GM18502 (cell line): Measurements from ENCODE around the gene SHROOM1.

ENCODE experiments used
- ATAC-seq: cut with Tn5 transposase; IDR thresholded peaks from one replicate; pipeline ENCODE4 v1.9.1; 2021; ENCODE audit warnings: mild to moderate bottlenecking; ENCODE audit not compliant: unreplicated experiment, poor library complexity

SHROOM1 gene

GRCh38 chr5:132782101-132782500 is 48.3 kb downstream of the SHROOM1 start:
- ATAC-seq: no peak

- no peak for ATAC-seq
Observed at GRCh38 chr5:132781029-132781428, 49.4 kb downstream of the SHROOM1 start.

DNA sequence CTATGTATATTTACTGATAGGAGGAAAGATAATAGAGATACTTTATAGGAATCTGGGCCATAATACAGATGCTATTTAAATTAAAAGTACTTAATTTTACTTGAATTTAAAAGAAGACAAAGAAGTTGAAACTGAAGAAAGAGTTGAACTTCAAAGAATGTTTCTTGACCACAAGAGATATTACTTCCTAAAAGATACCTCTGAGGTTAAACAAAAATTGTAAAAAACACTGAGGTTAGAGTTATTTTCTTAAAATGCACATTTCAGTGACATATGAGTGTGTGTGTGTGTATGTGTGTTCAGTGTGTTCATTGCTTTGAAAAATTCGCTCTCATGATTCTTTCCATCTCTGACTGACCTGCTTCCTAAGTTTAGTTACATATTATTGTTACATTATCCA is 49.9 kb downstream of the SHROOM1 start:
- no peak for ATAC-seq

- ATAC-seq: no peak
Observed at GRCh38 chr5:132779961-132780360, 50.5 kb downstream of the SHROOM1 start.

DNA sequence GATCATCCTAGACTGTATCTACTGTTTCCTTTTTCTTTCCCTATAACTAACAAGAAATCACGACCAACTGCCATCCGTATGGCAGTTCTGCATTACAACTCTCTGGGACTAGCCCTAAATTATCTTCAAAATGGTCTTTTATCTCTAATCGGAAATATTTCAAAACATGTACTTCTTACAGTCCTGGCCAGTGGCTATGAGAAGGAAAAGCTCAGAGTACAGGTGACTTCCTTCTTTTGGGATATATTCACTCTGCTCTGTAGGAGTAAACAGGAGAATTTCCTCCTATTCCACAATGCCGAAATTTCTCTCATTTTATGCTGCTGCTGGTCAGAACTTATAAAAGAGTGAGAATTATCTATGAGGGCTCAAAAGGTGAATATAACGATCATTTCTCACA is 51.6 kb downstream of the SHROOM1 start:
- no peak for ATAC-seq

- no peak for ATAC-seq
Observed at GRCh38 chr5:132778129-132778528, 52.3 kb downstream of the SHROOM1 start.

DNA sequence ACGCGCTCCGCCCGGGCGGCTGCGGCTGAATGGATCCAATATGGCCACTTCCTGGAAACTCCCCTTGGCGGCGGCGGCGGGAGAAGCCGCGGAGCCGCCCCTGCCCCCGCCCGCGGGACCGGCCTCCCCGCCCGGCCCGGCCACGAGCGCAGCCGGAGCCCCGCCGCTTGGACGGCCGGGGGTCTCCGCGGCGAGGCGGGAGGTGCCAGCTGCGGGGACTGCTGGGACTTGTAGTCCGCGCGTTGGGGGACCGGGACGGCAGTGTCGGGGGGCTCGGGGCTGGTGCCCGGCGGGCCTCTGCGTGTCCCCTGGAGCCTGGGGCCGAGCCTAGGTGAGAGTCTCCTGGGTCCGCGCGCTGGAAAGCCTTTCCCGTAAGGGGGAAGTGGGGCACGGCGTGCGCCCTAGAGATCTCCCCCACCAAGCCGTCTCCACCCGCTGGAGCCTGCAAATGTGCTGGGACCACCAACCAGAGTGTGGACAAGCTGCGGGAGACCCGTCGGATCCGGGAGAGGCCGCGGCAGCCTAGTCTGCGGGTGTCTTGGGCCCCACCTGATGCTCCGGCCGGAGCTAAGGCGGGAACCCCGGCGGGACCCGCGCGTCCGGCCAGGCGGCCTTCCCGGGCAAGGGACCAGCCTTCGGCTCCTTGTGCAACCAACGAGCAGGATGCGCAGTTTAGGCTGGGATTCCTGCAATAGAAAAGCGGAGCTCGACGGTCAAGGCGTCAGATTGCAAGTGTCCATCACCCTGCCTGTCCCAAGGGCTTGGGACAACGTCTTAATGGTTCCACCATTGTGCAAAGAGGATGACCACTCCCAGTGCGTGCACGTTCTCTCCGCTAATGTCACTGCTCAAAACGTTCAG is 53.0 kb downstream of the SHROOM1 start, which contains the start of gene SEPTIN8:
SEPTIN8 (minus strand) TSS at position 31 of the 861 bp plus-strand sequence. CDS start 102 bp downstream, outside the sequence.
- ATAC-seq: peak; percentile 61

DNA sequence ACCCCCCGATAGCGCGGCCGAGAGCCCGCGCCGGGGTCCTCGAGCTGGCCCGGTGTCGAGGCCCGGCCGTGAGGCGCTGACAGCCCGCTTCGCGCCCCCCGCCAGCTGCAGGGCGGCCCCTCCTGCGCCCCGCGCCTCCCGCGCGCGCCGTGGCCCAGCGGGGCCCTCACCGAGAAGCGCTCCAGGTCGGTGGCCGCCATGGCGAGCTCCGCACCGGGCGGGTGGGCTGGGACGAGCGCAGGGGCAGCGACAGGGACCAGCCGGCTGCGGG is 53.6 kb downstream of the SHROOM1 start:
- no peak for ATAC-seq

- peak; percentile 26 for ATAC-seq
Observed at GRCh38 chr5:132776131-132776937, 54.1 kb downstream of the SHROOM1 start.

DNA sequence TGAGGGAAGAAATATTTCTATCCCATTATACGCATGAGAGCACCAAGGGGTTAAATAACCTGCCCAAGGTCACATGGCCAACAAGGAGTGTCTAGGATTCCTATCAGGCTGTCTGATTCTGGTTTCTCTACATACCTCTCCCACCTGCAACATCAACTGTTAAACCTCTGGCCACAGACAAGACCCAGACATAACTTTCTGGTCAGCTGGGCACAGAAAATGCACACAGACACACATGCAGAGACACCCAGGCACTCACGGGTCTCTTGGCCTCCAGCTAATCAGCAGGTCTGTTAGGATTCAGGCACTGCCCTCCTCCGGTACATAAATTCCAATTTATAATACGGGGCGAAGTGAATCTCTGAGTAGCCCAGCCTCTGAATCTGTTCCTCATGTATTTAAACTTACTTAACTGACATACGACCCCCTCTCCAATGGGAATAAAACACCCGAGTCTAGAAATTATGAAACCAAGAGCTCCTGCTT is 54.9 kb downstream of the SHROOM1 start:
- no peak for ATAC-seq

DNA sequence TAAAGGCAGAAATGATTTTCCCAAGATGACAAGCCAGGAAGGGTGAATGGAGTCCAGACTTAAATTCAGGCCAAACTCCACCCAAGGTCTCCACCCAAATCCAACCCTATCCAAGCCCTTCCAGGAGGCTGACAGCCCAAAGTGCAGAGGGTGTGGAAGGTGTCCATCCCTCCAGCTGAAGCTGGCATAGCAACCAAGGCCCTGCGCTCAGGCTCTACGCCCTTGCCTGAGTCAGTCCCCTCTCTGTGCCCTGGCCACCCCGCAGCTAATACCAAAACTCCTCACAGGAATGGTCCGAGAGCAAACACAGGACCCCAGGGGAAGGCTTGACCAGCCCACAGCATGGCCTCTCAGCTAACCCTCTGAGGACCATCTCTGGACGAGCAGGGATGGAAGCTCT is 55.6 kb downstream of the SHROOM1 start:
- ATAC-seq: no peak

DNA sequence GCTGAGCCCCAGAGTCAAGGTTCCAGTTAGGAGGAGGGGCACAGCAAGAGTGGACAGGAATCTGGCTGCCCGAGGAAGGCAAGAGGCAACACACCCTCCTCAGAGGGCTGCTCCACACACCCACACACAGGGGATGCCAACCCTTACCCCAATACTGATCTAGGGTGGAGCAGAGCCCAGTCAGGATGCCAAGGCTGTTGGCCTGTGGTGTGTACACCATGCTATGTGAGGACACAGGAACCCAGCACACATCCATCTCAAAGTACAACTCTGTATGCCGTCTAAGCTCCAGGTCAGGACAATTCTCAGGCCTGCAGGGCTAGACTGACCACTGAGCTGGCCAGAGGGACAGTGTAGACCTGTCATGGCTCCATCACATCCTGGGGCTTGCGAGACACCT is 56.0 kb downstream of the SHROOM1 start:
- ATAC-seq: no peak

- ATAC-seq: no peak
Observed at GRCh38 chr5:132773601-132774355, 56.7 kb downstream of the SHROOM1 start.

DNA sequence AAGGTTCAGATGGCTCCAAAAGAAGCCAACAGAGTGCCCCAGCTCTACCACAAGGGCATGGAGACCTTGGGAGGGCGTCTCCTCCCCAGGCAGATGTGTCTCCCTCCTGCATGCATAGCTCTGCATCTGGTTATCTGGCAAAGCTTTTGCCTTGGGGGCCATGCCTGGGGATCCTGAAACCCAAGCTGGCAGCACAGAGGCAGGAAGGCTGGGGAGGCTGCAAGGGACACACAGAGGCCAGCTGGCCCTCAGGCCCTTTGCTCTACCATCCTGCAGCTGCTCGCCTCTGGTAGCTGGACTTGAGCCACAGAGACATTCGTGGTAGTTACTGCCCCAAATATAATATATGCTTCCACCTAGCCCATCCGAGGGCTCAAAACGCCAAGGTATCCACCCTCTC is 57.3 kb downstream of the SHROOM1 start:
- ATAC-seq: no peak

DNA sequence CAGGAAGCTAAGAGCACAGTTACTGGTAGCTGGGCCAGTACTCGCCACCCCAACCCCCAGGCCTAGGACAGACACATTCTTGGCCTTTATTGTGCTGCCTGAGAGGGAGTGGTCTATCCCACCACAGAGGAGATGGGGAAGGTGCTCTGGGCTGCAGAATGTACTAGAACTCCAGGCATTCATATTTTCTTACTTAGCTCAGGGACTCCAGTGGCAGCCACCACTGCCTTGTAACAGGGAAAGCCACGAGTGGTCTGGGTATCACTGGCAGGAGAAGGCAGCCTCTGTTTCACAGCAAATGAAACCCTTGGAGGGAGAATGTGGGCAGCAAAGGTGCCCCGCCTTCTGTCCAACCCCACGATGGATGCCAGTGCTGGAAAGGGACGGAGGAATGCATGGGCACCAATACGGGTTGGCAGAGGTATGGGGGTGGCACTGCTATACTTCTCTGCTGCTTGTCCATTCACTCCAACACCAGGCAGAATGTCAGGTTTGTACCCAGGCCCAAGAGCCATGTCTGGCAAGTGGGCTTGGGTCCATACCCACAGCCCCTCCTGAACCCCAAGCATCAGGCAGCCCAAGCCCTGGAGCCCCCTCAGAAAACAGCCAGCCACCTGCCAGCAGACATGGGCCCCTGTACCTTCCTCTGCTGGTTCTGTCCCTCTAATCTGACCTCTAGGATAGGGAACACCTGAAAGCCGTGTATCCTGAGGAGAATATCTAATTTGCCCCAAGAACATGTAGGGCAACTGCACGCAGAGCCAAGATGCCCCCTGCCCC is 58.0 kb downstream of the SHROOM1 start:
- no peak for ATAC-seq
